Superior temporal gyrus (tissue), 1 donor: Measurements from ENCODE around the gene CAMK4.
"Not testable (repeated sequence)": the region's sequence is repeated elsewhere in the genome, so short reads cannot be mapped to it uniquely, and the experiment has no call there.

Experiments
- DNase-seq: peaks from one replicate; pipeline ENCODE4 v3.0.0-alpha.2; 2016; ENCODE audit errors: extremely low spot score

Gene CAMK4

DNA sequence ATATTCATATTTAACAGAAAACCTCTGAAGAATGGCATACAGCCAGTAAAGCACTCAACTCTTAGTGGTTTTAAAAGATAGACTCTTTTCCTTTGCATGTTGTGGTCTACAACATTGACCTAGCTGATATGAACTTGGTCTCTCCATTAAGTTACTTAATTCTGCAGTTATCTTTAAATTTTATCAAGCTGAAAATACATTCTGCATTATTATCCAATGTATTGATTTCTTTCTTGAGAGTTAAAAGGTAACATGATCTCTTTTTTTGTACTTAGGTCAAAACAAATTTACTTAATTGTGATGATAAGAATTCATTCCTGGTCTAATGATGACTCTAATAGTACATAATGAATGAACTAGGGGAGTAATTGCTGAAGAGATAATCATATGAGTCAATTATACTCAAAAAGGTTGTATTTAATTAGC is 155.2 kb downstream of the CAMK4 start:
- DNase-seq: no peak

DNA sequence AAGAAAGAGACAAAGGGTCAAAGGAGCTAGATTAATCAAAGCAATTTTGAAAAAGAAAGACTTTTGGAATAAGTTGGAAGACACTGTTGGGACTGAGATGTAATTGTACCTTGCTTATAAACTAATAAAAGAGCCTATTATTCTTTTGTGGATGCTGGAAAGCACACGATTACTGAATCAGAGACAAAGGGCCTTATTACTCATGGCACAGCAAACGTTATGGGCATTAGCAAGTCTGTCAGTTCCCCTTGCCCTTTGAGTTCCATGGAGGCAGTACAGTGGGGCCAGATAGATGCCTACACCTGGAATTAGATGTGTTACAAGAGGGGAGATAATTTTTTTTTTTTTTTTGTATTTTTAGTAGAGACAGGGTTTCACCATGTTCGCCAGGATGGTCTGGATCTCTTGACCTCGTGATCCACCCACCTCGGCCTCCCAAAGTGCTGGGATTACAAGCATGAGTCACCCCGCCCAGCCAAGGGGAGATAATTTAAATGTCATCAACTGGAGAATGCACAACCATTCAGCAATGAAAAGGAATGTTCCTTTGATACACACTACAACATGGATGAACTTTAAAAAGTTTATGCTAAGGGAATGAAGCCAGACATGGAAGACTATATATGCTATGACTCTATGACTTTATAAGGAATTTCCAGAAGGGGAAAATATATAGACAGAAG is 159.2 kb downstream of the CAMK4 start:
- DNase-seq: no peak

DNA sequence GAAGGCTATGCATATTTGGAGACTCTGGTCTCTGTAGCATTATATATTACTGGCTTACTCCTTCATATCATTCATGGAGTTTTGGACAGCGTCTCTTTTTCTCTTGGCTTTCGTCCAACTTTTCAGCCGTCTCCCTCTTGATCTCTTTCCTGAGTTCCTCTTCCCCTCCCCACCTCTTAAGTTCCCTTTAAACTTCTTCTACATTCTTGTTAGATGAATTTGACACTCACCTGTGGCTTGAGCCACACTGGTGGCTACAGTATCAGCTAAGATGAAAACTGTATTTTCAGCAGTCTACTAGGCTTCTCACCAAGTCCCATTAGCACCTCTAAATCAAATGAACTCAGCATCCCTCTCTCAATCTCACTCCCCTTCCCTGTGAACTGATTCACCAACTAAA is 160.0 kb downstream of the CAMK4 start:
- DNase-seq: no peak

DNA sequence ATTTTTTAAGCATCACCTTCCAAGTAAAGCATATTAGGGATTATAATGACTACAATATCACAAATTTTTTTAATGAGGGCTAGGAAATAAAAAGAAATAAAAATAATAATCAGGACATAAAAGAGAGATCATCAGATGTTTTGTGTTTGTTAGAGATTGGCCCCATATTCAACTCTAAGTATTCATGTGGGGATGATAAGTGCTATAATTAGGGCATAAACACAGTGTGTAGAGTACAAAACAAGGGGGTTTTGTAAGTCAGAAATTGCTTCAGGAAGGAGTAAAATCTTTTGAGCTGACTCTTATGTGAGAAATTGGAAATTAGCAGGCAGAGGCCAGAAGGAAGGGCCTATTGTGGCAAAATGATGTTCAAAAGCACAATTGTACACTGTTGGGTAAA is 160.9 kb downstream of the CAMK4 start:
- no peak for DNase-seq

DNA sequence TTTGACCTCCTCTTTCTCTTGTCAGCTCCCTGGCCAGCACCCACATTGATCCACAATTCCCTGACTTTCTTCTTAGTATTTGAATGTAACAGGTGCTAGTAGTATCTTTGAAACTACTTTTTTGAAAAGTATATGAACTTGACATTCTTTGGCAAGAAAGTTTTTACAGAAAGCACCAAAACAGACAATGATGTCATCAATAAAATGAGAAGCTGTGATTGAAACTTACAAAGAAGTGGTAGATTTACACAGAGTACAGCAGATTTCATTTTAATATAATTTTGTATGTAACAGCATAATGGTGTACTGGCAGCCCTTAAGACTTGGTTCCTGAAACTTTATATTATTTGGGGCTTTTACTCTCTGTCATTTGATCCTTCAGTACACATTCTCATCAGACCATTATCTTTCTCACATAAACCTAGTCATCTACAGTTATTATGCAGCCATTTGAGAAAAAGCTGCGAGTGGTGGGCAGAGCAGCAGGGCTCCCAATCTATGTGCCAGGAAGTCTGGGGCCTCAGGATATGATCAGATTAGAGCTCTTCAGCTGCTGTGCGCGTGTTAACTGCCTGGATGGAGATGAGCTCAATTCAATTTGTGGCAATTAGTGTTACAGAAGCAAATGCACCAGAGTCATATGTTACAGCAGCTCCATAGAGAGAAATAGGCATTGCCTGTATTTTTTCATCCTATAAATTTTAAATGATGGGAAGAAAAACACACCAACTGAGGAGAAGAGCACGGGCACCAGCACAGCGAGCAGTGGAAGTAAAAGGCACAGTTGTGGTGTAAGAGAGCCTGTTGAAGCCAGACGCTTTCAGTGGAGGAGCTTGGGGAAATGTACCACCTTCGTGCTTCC is 162.0 kb downstream of the CAMK4 start:
- peak; percentile 35 for DNase-seq

DNA sequence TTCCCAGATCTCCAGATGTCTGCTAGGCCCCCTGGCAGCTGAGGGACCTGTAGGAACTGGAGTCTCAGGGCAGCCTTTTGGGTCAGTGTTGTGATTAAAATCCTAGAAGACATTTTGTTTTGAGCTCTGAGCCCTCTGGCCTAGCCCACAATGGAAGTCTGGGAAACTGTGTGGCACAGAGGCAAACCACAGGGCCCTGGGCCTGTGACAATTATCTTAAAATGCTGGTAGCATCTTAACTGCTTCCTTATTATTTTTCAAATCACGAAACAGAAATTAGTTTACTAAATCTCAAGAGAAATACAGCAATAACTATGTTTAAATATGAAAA is 162.6 kb downstream of the CAMK4 start:
- no peak for DNase-seq

DNA sequence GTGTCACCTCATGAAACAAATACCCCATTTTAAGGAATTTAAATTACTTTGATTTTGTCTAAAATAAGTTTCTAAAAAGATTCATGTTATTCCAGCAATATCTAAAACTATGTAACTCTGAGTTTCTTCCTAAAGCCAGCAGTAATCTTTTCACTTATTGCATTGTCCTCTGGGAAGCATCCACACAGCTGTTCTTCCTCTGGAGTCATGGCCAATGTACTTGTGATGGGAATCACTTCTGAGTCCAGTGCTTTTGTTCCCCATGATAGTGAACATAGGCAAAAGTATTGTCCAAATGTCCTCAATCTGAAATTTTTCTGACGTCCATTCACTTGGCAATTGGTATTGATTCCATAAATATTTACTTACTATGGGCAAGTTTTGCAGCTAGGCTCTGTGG is 163.2 kb downstream of the CAMK4 start:
- no peak for DNase-seq

DNA sequence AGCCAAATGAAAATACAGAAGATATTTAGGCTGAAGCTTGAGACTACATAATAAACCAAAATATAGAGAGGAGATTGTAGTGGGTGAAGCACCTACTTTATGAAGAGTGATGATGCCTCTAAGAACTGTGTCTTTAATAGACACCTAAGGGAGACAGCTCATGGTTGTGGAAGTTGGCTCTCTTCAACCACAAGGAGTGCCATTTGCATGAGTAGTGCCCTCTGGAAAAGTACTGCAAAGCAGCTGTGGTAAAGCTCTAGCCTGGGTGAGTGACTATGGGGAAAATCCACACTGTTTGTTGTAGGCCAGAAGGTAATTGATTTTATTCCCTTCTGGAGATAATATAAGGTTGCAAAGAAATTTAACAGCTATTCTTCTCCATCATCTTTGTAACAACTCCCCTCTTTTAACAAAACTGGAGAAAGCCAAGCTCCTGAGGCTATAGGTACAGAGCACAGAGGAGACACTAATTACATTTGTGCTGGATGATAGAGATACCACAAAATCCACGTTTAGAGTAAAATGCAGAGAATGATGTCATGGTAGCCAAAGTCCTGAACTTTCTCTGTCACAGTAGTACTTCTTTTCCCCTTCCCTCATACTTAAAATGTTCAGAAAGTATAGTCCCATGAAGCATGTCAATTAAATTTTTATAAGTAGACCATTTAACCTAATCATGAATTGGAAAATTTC is 165.4 kb downstream of the CAMK4 start:
- no peak for DNase-seq

DNA sequence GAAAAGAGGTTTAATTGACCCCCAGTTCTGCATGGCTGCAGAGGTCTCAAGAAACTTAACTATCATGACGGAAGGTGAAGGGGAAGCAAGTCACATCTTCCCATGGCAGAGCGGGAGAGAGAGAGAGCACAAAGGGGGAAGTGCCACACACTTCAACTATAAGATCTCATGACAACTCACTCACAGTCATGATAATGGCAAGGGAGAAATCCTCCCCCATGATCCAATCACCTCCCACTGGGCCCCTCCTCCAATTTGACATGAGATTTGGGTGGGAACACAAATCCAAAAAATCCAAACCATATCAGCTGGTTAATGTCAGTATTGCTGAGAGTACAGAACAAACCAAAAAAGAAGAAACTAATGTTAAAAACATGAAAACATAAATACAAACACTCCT is 168.0 kb downstream of the CAMK4 start:
- DNase-seq: no peak

DNA sequence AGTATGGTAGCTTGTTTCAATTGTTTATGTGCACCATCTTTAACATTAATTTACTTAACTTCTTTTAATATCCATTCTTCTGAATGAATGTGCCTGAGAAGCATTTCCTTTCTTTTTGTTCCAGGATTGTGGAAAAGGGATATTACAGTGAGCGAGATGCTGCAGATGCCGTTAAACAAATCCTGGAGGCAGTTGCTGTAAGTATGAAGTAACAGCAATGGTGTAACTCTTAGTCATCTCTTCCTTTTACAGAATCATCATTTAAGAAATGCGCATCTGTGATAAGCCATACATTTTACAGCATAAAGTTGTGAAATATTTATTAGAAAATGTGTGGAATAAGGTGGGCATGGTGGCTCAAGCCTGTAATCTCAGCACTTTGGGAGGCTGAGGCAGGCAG is 170.4 kb downstream of the CAMK4 start:
- no peak for DNase-seq

DNA sequence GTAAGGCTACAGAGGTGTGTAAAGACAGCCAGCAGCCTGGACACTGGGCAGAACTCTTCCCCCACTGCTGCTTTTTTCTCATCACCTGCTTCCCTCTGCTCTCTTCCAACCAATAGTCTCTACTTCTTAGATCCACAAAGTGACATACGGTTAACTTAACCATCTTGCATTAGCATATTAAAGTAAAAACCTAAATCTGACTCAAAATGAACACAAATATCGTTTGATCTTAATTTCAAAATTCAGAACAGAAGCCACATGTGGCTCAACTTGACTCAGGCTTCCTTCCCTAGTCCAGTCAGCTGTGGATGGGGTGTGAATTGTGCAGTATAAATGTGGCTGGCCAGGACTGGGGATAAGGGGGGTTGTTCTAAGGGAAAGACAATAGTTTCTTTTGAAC is 173.8 kb downstream of the CAMK4 start:
- DNase-seq: no peak

DNA sequence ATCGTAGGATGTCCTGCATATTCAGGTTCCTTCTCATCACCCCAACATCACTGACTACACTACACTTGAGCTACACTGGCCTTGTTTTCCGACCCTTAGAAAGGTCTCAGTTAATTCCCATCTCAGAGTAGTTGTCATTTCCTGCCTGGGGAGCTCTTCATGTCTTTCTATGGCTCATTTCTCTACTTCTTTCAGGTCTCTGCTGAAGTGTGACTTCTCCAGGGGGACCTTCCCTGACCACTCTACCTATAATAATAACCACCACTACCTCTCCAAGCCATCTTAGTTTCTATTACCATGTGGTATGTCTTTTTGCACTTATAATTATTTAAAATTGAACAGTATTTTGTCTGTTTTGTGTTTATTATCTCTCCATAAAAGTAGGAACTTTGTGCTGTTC is 174.9 kb downstream of the CAMK4 start:
- no peak for DNase-seq

DNA sequence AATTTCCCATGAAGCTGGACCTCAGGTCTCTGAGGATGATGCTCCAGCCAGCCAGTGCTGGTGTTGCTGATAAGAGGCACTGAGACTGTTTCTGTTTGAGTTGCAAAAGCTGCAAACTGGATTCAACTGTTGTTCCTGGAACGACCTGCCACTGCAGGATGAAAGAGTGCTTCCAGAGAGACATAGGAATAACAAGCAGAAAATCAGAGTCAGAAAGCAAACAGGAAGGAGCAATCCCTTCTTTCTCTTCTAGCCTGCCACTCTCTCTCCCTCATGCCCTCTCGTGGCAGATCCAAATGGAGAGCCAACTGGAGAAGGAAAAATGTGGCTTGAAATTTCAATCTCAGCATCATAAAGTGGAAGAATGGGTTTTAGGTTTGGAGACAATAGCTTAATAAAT is 177.7 kb downstream of the CAMK4 start:
- DNase-seq: no peak

DNA sequence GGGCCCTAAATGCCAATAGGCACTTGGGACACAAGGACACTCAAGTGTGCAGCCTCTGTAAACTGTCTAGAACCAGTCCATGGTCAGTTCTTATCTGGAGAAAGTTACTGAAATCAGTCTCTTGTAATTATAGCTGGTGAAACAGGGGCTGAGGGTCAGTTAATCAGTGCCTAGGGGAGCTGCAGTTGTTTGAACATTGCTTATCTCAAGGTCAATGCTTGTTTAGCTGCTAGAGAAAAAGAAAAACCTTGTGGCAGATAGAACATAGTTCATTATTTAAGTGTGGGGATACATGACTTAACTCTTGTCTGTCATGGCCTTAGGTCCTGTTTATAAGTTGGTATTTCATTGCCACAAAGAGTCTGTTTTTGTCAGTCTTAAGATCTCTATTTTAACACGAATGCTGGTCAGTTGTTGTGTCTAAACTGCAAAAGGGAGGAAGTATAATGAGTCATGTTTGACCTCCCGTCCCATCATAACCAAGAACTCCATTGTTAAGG is 180.1 kb downstream of the CAMK4 start:
- no peak for DNase-seq

DNA sequence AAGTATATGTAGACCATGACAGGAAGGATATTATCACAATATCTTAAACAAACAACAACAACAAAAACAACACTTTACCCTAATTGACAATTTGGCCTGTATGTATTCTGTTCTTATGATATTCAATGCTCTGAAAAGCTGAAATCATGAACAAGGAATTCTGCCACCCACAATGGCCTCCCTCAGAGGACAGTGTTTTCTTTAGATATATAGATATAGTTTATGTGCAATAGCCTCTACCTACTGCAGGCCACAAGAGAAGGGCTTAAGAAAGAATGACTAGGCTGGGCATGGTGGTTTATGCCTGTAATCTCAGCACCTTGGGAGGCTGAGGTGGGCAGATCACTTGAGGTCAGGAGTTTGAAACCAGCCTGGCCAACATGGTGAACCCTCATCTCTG is 183.4 kb downstream of the CAMK4 start:
- no peak for DNase-seq

DNA sequence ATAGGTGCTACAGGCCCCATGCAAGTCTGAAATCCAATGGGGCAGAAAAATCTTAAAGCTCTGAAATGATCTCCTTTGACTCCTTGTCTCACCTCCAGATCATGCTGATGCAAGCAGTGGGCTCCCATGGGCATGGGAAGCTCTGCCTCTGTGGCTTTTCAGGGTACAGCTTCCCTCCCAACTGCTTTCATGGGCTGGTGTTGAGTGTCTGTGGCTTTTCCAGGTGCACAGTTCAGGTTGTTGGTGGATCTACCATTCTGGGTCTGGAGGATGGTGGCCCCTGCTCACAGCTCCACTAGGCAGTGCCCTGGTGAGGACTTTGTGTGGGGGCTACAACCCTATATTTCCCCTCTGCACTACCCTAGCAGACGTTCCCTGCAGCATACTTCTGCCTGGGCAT is 184.6 kb downstream of the CAMK4 start:
- no peak for DNase-seq

DNA sequence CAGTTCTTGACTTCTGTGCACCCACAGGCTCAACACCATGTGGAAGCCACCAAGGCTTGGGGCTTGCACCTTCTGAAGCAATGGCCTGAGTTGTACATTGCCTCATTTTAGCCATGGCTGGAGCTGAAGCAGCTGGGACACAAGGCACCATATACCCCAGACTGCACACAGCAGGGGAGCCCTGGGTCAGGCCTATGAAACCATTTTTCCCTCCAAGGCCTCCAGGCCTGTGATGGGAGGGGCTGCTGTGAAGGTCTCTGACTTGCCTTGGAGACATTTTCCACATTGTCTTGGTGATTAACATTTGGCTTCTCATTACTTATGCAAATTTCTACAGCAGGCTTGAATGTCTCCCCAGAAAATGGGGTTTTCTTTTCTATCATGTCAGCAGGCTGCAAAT is 185.1 kb downstream of the CAMK4 start:
- DNase-seq: not testable (repeated sequence)

DNA sequence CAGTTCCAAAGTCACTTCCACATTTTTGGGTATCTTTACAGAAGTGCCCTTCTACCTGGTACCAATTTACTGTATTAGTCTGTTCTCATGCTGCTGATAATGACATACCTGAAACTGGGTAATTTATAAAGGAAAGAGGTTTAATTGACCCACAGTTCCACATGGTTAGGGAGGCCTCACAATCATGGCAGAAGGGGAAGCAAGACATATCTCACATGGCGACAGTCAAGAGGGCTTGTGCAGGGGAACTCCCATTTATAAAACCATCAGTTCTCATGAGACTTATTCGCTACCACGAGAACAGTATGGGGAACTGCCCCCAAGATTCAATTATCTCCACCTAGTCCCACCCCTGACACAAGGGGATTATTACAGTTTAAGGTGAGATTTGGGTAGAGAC is 185.9 kb downstream of the CAMK4 start:
- not testable (repeated sequence) for DNase-seq

DNA sequence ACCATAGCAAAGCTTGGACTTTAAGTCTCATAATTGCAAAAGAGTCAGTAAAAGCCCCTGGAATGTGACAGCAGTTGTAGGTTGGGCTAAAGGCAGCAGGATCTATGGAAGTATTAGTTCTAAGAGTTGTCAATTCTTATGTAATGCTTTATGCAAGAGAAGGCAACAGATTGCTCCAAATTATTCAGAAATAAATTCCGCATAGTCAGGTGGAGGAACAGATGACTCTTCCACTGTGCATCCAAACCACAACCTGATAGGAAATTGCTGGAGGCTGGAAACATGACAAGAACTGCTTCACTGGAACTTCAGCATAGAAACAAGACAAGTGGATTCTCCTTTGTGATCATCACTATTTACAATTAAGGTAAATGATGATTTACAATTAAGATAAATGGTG is 187.1 kb downstream of the CAMK4 start:
- no peak for DNase-seq

DNA sequence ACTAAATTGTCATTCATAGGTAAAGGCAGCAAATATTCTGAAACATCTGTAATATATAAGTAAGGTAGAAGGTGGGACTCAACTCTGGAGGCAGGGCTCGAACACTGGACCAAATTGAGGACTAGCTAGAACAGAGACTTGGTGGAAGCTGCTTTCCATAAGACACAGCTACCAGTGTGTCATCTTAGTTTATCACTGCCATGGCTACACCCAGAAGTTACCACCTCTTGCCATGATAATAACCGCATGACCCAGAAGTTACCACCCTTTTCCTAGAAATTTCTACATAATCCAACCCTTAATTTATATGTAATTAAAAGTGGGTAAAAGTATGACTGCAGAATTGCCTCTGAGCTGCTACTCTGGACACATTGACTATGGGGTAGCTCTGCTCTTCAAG is 188.4 kb downstream of the CAMK4 start:
- no peak for DNase-seq

DNA sequence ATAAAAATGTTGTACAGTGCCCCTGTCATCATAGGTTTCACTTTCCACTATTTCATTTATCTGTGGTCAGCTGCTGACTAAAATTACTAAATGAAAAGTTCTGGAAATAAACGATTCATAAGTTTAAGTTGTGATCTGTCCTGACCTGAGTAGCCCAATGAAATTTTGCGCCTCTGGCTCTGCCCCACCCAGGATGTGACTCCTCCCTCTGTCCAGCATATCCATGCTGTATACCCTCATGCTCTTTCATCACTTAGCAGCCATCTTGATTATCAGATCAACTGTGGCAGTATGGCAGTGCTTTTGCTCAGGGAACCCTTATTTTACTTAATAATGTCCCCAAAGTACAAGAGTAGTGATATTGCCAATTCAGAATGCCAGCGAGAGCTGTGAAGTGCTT is 190.9 kb downstream of the CAMK4 start:
- DNase-seq: no peak

DNA sequence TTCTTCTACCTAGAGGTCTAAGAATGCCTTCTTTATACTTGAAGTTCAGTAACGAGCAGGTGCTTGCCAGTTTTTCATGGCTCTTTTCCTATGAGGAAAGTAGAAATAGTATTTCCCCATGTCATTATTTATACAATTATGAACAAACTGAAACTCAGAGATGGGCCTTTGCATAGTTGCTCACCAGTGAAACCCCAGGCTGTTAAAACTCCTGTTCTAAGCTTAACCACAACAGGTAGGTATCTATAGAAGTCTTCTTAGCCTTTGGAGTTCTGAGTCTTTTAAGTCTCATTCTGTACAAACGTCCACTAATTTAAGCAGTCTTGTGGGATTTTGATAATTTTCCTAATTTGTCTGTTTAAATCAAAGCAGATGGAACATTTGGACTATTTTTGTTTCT is 198.1 kb downstream of the CAMK4 start:
- no peak for DNase-seq
